Keratinocyte (primary cell): ENCODE data around the gene RBPJ. TPM values are rescaled to one million over a fixed set of nuclear protein-coding genes. Genes with fewer than 3 reads are reported as not detected.

Source experiments
- DNase-seq: peaks from one replicate; pipeline ENCODE4 v3.0.0-alpha.2; 2011; ENCODE audit warnings: low read depth, missing footprints, low spot score
- FAIRE-seq: peaks from 2 replicates; lab custom pipeline; 2011; peaks lifted over from hg19 to GRCh38; lab: Jason Lieb, UNC
- H2AFZ ChIP-seq: 2 replicates; pipeline ENCODE4 v1.6.0; 2012; ENCODE audit warnings: low read length, control low read depth, inconsistent platforms; ENCODE audit not compliant: control insufficient read depth
- H3K27ac ChIP-seq: 2 replicates; pipeline ENCODE4 v1.5.1; 2011; ENCODE audit warnings: low read length; ENCODE audit not compliant: control insufficient read depth, insufficient read depth
- H3K27me3 ChIP-seq: 3 replicates; pipeline ENCODE4 v1.6.0; 2011; ENCODE audit warnings: low read length; ENCODE audit not compliant: control insufficient read depth, insufficient read depth; ENCODE audit errors: extremely low read depth
- H3K36me3 ChIP-seq, 2 experiments: 2 replicates in 1 of 2; 3 replicates in 1 of 2; pipeline ENCODE4 v1.5.1; 2011; ENCODE audit warnings: low read length in 2 of 2, mild to moderate bottlenecking in 1 of 2; ENCODE audit not compliant: control insufficient read depth in 2 of 2, insufficient read depth in 2 of 2; ENCODE audit errors: extremely low read depth in 1 of 2
- H3K4me1 ChIP-seq: 3 replicates; pipeline ENCODE4 v1.5.1; 2011; ENCODE audit warnings: low read length; ENCODE audit not compliant: control insufficient read depth, insufficient read depth; ENCODE audit errors: extremely low read depth
- H3K4me2 ChIP-seq: 3 replicates; pipeline ENCODE4 v1.6.0; 2011; ENCODE audit warnings: low read depth, low read length; ENCODE audit not compliant: control insufficient read depth, insufficient read depth; ENCODE audit errors: extremely low read depth
- H3K4me3 ChIP-seq, 3 experiments: fragments of 200-600 bp in 1 of 3; sonication (generic) in 1 of 3; 2 replicates in 2 of 3; 3 replicates in 1 of 3; pipeline ENCODE4 v1.5.1; 2011 to 2016; ENCODE audit warnings: low read length in 3 of 3, mild to moderate bottlenecking in 3 of 3, control low read depth in 2 of 3, inconsistent platforms in 1 of 3, low read depth in 1 of 3, mixed read lengths in 1 of 3, mixed run types in 1 of 3, moderate library complexity in 1 of 3; ENCODE audit not compliant: control insufficient read depth in 2 of 3, insufficient read depth in 2 of 3; ENCODE audit errors: extremely low read depth in 1 of 3
- H3K79me2 ChIP-seq: 2 replicates; pipeline ENCODE4 v1.6.0; 2012; ENCODE audit warnings: low read length; ENCODE audit not compliant: control insufficient read depth, insufficient read depth
- H3K9ac ChIP-seq: 3 replicates; pipeline ENCODE4 v1.6.0; 2011; ENCODE audit warnings: low read length; ENCODE audit not compliant: control insufficient read depth, insufficient read depth; ENCODE audit errors: extremely low read depth
- H3K9me1 ChIP-seq: 3 replicates; pipeline ENCODE4 v1.6.0; 2011; ENCODE audit warnings: low read length; ENCODE audit not compliant: control insufficient read depth, insufficient read depth; ENCODE audit errors: extremely low read depth
- H3K9me3 ChIP-seq: 2 replicates; pipeline ENCODE4 v1.5.1; 2012; ENCODE audit warnings: low read depth, low read length; ENCODE audit not compliant: control insufficient read depth
- H4K20me1 ChIP-seq: 3 replicates; pipeline ENCODE4 v1.6.0; 2011; ENCODE audit warnings: low read length; ENCODE audit not compliant: control insufficient read depth, insufficient read depth; ENCODE audit errors: extremely low read depth
- EZH2 ChIP-seq: IDR thresholded peaks from one replicate; pipeline ENCODE4 v1.6.1; 2012; ENCODE audit warnings: inconsistent platforms, mild to moderate bottlenecking, low read length, moderate library complexity
- dilution Hi-C: fragments of 300-500 bp; cut with MboI; formaldehyde crosslinking; loops from one replicate; pipeline ENCODE4 v1.7.0; 2020; ENCODE audit warnings: low sequenced_read_pairs; ENCODE audit not compliant: extremely low pct_ligation_motif_present
- polyA plus RNA-seq, 5 experiments: library from polyadenylated mRNA; depleted of rRNA in 3 of 5; stranded (reverse) in 3 of 5; stranded (forward) in 1 of 5; unstranded in 1 of 5; fragments of >200 nt; gene quantifications; 1 replicate in 1 of 5; 2 replicates in 3 of 5; 3 replicates in 1 of 5; pipeline versions ENCODE4 v1.2.1 to v1.2.3, GENCODE V29; 2011 to 2012; ENCODE audit warnings: missing spikeins in 2 of 5, low read depth in 1 of 5, low replicate concordance in 1 of 5
- TF ChIP-seq, protein P1 (sequence below), 3 experiments: IDR thresholded peaks in 1 of 3; conservative IDR thresholded peaks in 1 of 3; optimal IDR thresholded peaks in 1 of 3; 2 replicates in 2 of 3; 3 replicates in 1 of 3; pipeline versions ENCODE3 to v1.5.1; 2011; ENCODE audit warnings: low read length in 3 of 3, mild to moderate bottlenecking in 3 of 3, moderate library complexity in 2 of 3, control low read depth in 1 of 3, inconsistent platforms in 1 of 3; ENCODE audit not compliant: insufficient read depth in 2 of 3; ENCODE audit errors: extremely low read depth in 1 of 3

The RBPJ gene
- polyA plus RNA-seq, 1 donor (not counting 4 experiments of a cell fraction or from before 2014, with no cell fraction given), result 38.0 TPM

DNA sequence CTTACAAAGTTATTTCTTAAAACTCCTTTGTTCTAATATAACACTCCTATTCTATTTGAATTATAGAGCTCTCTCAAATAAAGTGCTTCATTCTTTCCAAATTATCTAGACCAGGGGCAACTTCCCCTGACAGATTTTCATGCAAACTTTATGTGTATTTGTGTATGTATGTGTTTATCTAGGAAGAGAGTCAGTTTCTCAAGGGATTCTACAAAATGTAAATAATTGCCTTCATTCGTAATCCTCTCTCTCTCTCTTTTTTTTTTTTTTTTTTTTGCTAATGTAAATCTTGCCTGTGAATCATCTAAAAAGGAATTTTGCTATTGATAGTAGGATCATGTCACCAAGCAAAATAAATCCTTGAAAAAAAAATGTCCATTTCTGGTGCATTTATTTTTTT is 38.9 kb upstream of the RBPJ start:
- Histone ChIP-seq H4K20me1 (no peaks in the 10 kb centered on the region), H3K4me3 (no peak overlapping the region), H2AFZ (no peak overlapping the region), H3K36me3 (no peaks in the 10 kb centered on the region), H3K9ac (no peak overlapping the region), H3K9me1 (no peaks in the 10 kb centered on the region), H3K27me3 (no peaks in the 10 kb centered on the region), H3K4me1 (no peaks in the 10 kb centered on the region), H3K4me2 (no peak overlapping the region), H3K9me3 (no peaks in the 10 kb centered on the region), H3K27ac (no peak overlapping the region), H3K79me2 (no peaks in the 10 kb centered on the region)
- dilution Hi-C loops, result no loop called here
- FAIRE-seq, result no peak
- no peak for DNase-seq
- TF ChIP-seq EZH2, result no peak
- TF ChIP-seq, protein P1, sequence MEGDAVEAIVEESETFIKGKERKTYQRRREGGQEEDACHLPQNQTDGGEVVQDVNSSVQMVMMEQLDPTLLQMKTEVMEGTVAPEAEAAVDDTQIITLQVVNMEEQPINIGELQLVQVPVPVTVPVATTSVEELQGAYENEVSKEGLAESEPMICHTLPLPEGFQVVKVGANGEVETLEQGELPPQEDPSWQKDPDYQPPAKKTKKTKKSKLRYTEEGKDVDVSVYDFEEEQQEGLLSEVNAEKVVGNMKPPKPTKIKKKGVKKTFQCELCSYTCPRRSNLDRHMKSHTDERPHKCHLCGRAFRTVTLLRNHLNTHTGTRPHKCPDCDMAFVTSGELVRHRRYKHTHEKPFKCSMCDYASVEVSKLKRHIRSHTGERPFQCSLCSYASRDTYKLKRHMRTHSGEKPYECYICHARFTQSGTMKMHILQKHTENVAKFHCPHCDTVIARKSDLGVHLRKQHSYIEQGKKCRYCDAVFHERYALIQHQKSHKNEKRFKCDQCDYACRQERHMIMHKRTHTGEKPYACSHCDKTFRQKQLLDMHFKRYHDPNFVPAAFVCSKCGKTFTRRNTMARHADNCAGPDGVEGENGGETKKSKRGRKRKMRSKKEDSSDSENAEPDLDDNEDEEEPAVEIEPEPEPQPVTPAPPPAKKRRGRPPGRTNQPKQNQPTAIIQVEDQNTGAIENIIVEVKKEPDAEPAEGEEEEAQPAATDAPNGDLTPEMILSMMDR (optimal IDR thresholded peaks at IDR 0.05 in 1 of 3, IDR thresholded peaks at IDR 0.05 in 1 of 3, conservative IDR thresholded peaks at IDR 0.05 in 1 of 3; ENCODE audit: extremely low read depth in 1 of 3, insufficient read depth in 2 of 3, low read length in 3 of 3), result no peak

DNA sequence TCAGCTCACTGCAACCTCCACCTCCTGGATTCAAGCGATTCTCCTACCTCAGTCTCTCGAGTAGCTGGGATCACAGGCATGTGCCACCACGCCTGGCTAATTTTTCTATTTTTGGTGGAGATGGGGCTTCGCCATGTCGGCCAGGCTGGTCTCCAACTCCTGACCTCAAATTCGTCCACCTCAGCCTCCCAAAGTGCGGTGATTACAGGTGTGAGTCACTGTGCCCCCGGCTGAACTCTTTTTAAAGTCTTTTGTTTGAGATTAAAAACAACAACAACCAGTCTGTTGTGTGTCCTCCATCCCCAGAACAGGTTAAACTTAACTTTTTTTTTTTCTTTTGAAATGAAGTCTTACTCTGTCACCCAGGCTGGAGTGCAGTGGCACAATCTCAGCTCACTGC is 36.3 kb upstream of the RBPJ start:
- Histone ChIP-seq H4K20me1 (no peaks in the 10 kb centered on the region), H2AFZ (no peak overlapping the region), H3K4me3 (no peak overlapping the region), H3K36me3 (no peaks in the 10 kb centered on the region), H3K9me3 (no peaks in the 10 kb centered on the region), H3K9me1 (no peaks in the 10 kb centered on the region), H3K27me3 (no peaks in the 10 kb centered on the region), H3K4me1 (peaks cover 16% of the 10 kb centered on the region), H3K9ac (no peak overlapping the region), H3K27ac (no peak overlapping the region), H3K79me2 (no peaks in the 10 kb centered on the region), H3K4me2 (no peak overlapping the region)
- dilution Hi-C loops, result no loop called here
- no peak for DNase-seq
- no peak for FAIRE-seq
- TF ChIP-seq, protein P1 (optimal IDR thresholded peaks at IDR 0.05 in 1 of 3, IDR thresholded peaks at IDR 0.05 in 1 of 3, conservative IDR thresholded peaks at IDR 0.05 in 1 of 3; ENCODE audit: extremely low read depth in 1 of 3, insufficient read depth in 2 of 3, low read length in 3 of 3), result no peak
- no peak for TF ChIP-seq EZH2
